Measurements from ENCODE around the gene HPSE2.

The HPSE2 gene

DNA sequence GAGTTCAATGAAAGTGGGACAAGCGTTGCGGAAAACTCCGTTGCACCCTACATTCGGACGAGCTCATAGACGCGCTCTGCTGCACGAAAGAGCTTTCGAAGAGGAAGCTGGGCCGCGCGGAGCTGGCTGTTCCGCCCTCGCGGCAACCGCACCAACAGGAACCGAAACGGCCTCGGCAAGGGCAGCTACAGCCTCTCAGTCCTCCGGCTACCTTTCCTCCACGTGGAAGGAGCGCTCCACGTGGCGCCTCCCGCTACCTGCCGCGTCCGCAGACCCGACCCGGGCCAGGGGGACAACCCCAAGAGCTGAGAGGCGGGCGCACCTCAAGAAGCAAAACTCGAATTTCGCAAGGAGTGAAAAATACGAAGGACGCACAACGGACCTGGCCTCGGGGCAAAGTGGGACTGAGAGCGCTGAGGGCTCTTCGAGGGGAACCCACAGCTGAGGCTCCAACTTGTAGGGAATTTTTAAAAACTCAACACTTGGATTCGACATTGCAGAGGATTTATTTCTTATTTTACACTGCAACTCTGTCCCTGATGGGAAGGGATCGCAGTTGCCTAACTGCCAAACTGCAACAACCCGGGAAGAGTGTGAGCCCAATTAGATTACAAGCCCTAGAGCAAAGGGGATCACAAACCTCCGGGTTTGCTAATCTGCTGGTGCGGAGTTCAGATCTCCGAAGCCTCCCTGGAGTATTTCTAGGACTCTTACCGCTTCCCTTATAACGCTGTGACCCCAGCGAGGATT lies 1.4 kb downstream of the HPSE2 start:
- Histone ChIP-seq H3K79me2 (no peaks in the 10 kb centered on the region), H3K4me2 (ENCODE audit: low read length) (peak overlapping the region; percentile 82), H3K9me3 (ENCODE audit: control insufficient read depth, low read length) (no peaks in the 10 kb centered on the region), H3K27ac (no peak overlapping the region), H3K9ac (no peak overlapping the region), H3K4me1 (no peaks in the 10 kb centered on the region), H3K36me3 (ENCODE audit: control insufficient read depth, insufficient read depth, low read length) (no peaks in the 10 kb centered on the region), H3K27me3 (ENCODE audit: control insufficient read depth, insufficient read depth, low read length) (peaks cover 23% of the 10 kb centered on the region), H2AFZ (peak overlapping the region; percentile 10), H3K4me3 (ENCODE audit: low read depth, low read length) (peak overlapping the region; percentile 45)
- no peak for TF ChIP-seq CTCF (IDR thresholded peaks at IDR 0.05)

- Histone ChIP-seq H3K79me2 (no peaks in the 10 kb centered on the region), H3K9ac (no peak overlapping the region), H3K9me3 (ENCODE audit: control insufficient read depth, low read length) (no peaks in the 10 kb centered on the region), H3K4me1 (no peaks in the 10 kb centered on the region), H3K4me3 (ENCODE audit: low read depth, low read length) (peak overlapping the region; percentile 45), H3K27me3 (ENCODE audit: control insufficient read depth, insufficient read depth, low read length) (peaks cover 23% of the 10 kb centered on the region), H3K4me2 (ENCODE audit: low read length) (peak overlapping the region; percentile 82), H2AFZ (peak overlapping the region; percentile 10), H3K27ac (no peak overlapping the region), H3K36me3 (ENCODE audit: control insufficient read depth, insufficient read depth, low read length) (no peaks in the 10 kb centered on the region)
- TF ChIP-seq CTCF (IDR thresholded peaks at IDR 0.05): no peak
Measured at GRCh38 chr10:99233689-99234037, 2.0 kb downstream of the HPSE2 start.

- H3K4me3 ChIP-seq (ENCODE audit: low read depth, low read length): no peak overlapping the region
- H3K9me3 ChIP-seq (ENCODE audit: control insufficient read depth, low read length): no peaks in the 10 kb centered on the region
- no peak overlapping the region for H3K9ac ChIP-seq
- H2AFZ ChIP-seq: no peak overlapping the region
- H3K27ac ChIP-seq: no peak overlapping the region
- no peaks in the 10 kb centered on the region for H3K79me2 ChIP-seq
- no peaks in the 10 kb centered on the region for H3K4me1 ChIP-seq
- no peak overlapping the region for H3K4me2 ChIP-seq (ENCODE audit: low read length)
- H3K36me3 ChIP-seq (ENCODE audit: control insufficient read depth, insufficient read depth, low read length): no peaks in the 10 kb centered on the region
- TF ChIP-seq CTCF (IDR thresholded peaks at IDR 0.05): no peak
- H3K27me3 ChIP-seq (ENCODE audit: control insufficient read depth, insufficient read depth, low read length): peaks cover 23% of the 10 kb centered on the region
Measured at GRCh38 chr10:99233000-99233688, 2.5 kb downstream of the HPSE2 start.

DNA sequence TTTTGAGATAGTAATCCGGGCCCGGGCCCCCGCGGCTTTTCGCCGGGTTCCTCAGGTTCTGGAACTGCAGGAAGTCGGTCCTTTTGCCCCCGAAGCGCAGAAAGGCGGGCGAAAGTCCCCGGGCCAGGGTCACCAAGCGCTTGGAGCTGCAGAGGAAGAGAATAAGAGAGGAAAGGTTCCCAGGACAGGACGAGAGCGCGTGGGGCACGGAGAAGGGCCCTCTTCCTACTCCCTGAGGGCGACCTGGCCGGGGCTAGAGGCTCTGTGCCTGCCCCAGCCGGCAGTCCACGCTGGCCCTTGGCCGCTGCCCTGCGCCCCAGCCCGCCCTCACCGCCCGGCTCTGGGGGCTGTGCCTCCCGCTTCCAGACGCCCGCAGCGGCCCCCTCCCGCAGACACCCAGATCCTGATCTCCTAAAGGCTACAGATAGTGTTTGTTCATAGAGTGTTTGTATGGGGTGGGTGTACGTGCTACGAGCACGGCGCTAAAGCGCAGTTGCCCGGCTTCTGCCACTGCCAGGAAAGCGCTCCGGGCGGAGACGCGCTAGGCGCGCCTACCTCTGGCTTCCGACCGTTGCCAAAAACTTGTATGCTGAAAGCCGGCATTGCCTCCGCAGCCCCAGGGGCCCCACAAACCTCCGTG lies 3.2 kb downstream of the HPSE2 start:
- H3K4me2 ChIP-seq (ENCODE audit: low read length): no peak overlapping the region
- no peak overlapping the region for H3K27ac ChIP-seq
- no peak for TF ChIP-seq CTCF (IDR thresholded peaks at IDR 0.05)
- H3K4me3 ChIP-seq (ENCODE audit: low read depth, low read length): no peak overlapping the region
- H3K27me3 ChIP-seq (ENCODE audit: control insufficient read depth, insufficient read depth, low read length): peaks cover 23% of the 10 kb centered on the region
- no peaks in the 10 kb centered on the region for H3K9me3 ChIP-seq (ENCODE audit: control insufficient read depth, low read length)
- no peaks in the 10 kb centered on the region for H3K79me2 ChIP-seq
- H3K9ac ChIP-seq: no peak overlapping the region
- no peaks in the 10 kb centered on the region for H3K36me3 ChIP-seq (ENCODE audit: control insufficient read depth, insufficient read depth, low read length)
- H2AFZ ChIP-seq: no peak overlapping the region
- no peaks in the 10 kb centered on the region for H3K4me1 ChIP-seq

Measured in parathyroid adenoma (tissue), 2 donors.